ENCODE measurements around the gene BCL2L1.
"Not testable (repeated sequence)": the region's sequence is repeated elsewhere in the genome, so short reads cannot be mapped to it uniquely, and the experiment has no call there.

The BCL2L1 gene

GRCh38 chr20:31722257-31723068, at the start of gene BCL2L1:
BCL2L1 (minus strand) TSS chr20:31722868; CDS start chr20:31722218, 650 bp downstream.
- peaks cover 11 to 27% of the 10 kb centered on the region in 2 donors for H3K4me1 Mint-ChIP-seq
- H3K27ac Mint-ChIP-seq: peak within 1 kb of the TSS; percentile 98
- DNase-seq: peak; percentile 74
- H3K4me3 Mint-ChIP-seq: peak within 1 kb of the TSS; percentile 91 to 97
- peaks cover 50 to 52% of the 10 kb centered on the region in 2 donors for H3K36me3 Mint-ChIP-seq
- peak; percentile 39 to 49 for ATAC-seq (replicated peaks)
- no peaks in the 10 kb centered on the region for H3K27me3 Mint-ChIP-seq
- no peaks in the 10 kb centered on the region for H3K9me3 Mint-ChIP-seq

GRCh38 chr20:31770243-31770642, 47.6 kb upstream of the BCL2L1 start:
- no peaks in the 10 kb centered on the region for H3K36me3 Mint-ChIP-seq
- no peak for ATAC-seq (replicated peaks)
- no peaks in the 10 kb centered on the region for H3K4me1 Mint-ChIP-seq
- no peak for DNase-seq
- H3K4me3 Mint-ChIP-seq: no peak overlapping the region
- H3K9me3 Mint-ChIP-seq: no peaks in the 10 kb centered on the region
- no peak overlapping the region for H3K27ac Mint-ChIP-seq
- H3K27me3 Mint-ChIP-seq: no peaks in the 10 kb centered on the region

- H3K9me3 Mint-ChIP-seq: no peaks in the 10 kb centered on the region
- H3K27me3 Mint-ChIP-seq: no peaks in the 10 kb centered on the region
- no peaks in the 10 kb centered on the region for H3K4me1 Mint-ChIP-seq
- H3K36me3 Mint-ChIP-seq: no peaks in the 10 kb centered on the region
- ATAC-seq (replicated peaks): no peak
- H3K4me3 Mint-ChIP-seq: no peak overlapping the region
- no peak for DNase-seq
- no peak overlapping the region for H3K27ac Mint-ChIP-seq
These were observed 47.0 kb upstream of the BCL2L1 start for GRCh38 chr20:31769681-31770080.

- no peaks in the 10 kb centered on the region for H3K4me1 Mint-ChIP-seq
- no peaks in the 10 kb centered on the region for H3K27me3 Mint-ChIP-seq
- no peaks in the 10 kb centered on the region for H3K36me3 Mint-ChIP-seq
- H3K4me3 Mint-ChIP-seq: no peak overlapping the region
- no peaks in the 10 kb centered on the region for H3K9me3 Mint-ChIP-seq
- ATAC-seq (replicated peaks) (no peak), DNase-seq (no peak)
- no peak overlapping the region for H3K27ac Mint-ChIP-seq
These were observed 45.1 kb upstream of the BCL2L1 start for GRCh38 chr20:31767805-31768204.

GRCh38 chr20:31764641-31765305, 42.1 kb upstream of the BCL2L1 start:
- H3K36me3 Mint-ChIP-seq: no peaks in the 10 kb centered on the region
- H3K27me3 Mint-ChIP-seq: no peaks in the 10 kb centered on the region
- no peak overlapping the region for H3K27ac Mint-ChIP-seq
- H3K9me3 Mint-ChIP-seq: no peaks in the 10 kb centered on the region
- no peak for ATAC-seq (replicated peaks)
- H3K4me3 Mint-ChIP-seq: no peak overlapping the region
- DNase-seq: no peak
- H3K4me1 Mint-ChIP-seq: no peaks in the 10 kb centered on the region

- H3K27me3 Mint-ChIP-seq: no peaks in the 10 kb centered on the region
- no peak overlapping the region for H3K27ac Mint-ChIP-seq
- no peak overlapping the region for H3K4me3 Mint-ChIP-seq
- no peaks in the 10 kb centered on the region for H3K9me3 Mint-ChIP-seq
- no peaks in the 10 kb centered on the region for H3K4me1 Mint-ChIP-seq
- no peaks in the 10 kb centered on the region for H3K36me3 Mint-ChIP-seq
- no peak for ATAC-seq (replicated peaks)
- no peak for DNase-seq
These were observed 38.0 kb upstream of the BCL2L1 start for GRCh38 chr20:31760519-31761240.

- Mint-ChIP-seq H3K27ac (no peak overlapping the region), H3K27me3 (no peaks in the 10 kb centered on the region), H3K4me3 (no peak overlapping the region), H3K9me3 (no peaks in the 10 kb centered on the region), H3K4me1 (no peaks in the 10 kb centered on the region), H3K36me3 (no peaks in the 10 kb centered on the region)
- DNase-seq: no peak
- no peak for ATAC-seq (replicated peaks)
These were observed 37.3 kb upstream of the BCL2L1 start for GRCh38 chr20:31759836-31760518.

- no peaks in the 10 kb centered on the region for H3K9me3 Mint-ChIP-seq
- no peak for DNase-seq
- H3K36me3 Mint-ChIP-seq: no peaks in the 10 kb centered on the region
- no peaks in the 10 kb centered on the region for H3K27me3 Mint-ChIP-seq
- no peaks in the 10 kb centered on the region for H3K4me1 Mint-ChIP-seq
- ATAC-seq (replicated peaks): no peak
- no peak overlapping the region for H3K4me3 Mint-ChIP-seq
- H3K27ac Mint-ChIP-seq: no peak overlapping the region
These were observed 36.3 kb upstream of the BCL2L1 start for GRCh38 chr20:31758991-31759390.

- DNase-seq: no peak
- no peaks in the 10 kb centered on the region for H3K36me3 Mint-ChIP-seq
- H3K27me3 Mint-ChIP-seq: no peaks in the 10 kb centered on the region
- H3K9me3 Mint-ChIP-seq: no peaks in the 10 kb centered on the region
- H3K27ac Mint-ChIP-seq: no peak overlapping the region
- ATAC-seq (replicated peaks): no peak
- H3K4me1 Mint-ChIP-seq: no peaks in the 10 kb centered on the region
- no peak overlapping the region for H3K4me3 Mint-ChIP-seq
These were observed 35.9 kb upstream of the BCL2L1 start for GRCh38 chr20:31758521-31758920.

GRCh38 chr20:31757254-31757653, 34.6 kb upstream of the BCL2L1 start:
- H3K27me3 Mint-ChIP-seq: no peaks in the 10 kb centered on the region
- H3K9me3 Mint-ChIP-seq: no peaks in the 10 kb centered on the region
- no peaks in the 10 kb centered on the region for H3K4me1 Mint-ChIP-seq
- no peak overlapping the region for H3K4me3 Mint-ChIP-seq
- no peak overlapping the region for H3K27ac Mint-ChIP-seq
- DNase-seq (no peak), ATAC-seq (replicated peaks) (no peak)
- no peaks in the 10 kb centered on the region for H3K36me3 Mint-ChIP-seq

GRCh38 chr20:31751126-31751525, 28.5 kb upstream of the BCL2L1 start:
- Mint-ChIP-seq H3K27me3 (no peaks in the 10 kb centered on the region), H3K36me3 (no peaks in the 10 kb centered on the region), H3K4me1 (peaks cover 0 to 2% of the 10 kb centered on the region in 2 donors), H3K27ac (no peak overlapping the region), H3K9me3 (no peaks in the 10 kb centered on the region), H3K4me3 (no peak overlapping the region)
- DNase-seq: no peak
- no peak for ATAC-seq (replicated peaks)

GRCh38 chr20:31749223-31749622, 26.6 kb upstream of the BCL2L1 start:
- no peak for DNase-seq
- no peaks in the 10 kb centered on the region for H3K27me3 Mint-ChIP-seq
- H3K4me3 Mint-ChIP-seq: no peak overlapping the region
- no peaks in the 10 kb centered on the region for H3K9me3 Mint-ChIP-seq
- no peaks in the 10 kb centered on the region for H3K36me3 Mint-ChIP-seq
- ATAC-seq (replicated peaks): no peak
- no peak overlapping the region for H3K27ac Mint-ChIP-seq
- peaks cover 0 to 2% of the 10 kb centered on the region in 2 donors for H3K4me1 Mint-ChIP-seq

GRCh38 chr20:31747640-31748039, 25.0 kb upstream of the BCL2L1 start:
- DNase-seq (no peak), ATAC-seq (replicated peaks) (no peak)
- Mint-ChIP-seq H3K27ac (no peak overlapping the region), H3K27me3 (no peaks in the 10 kb centered on the region), H3K36me3 (no peaks in the 10 kb centered on the region), H3K4me3 (no peak overlapping the region), H3K9me3 (no peaks in the 10 kb centered on the region), H3K4me1 (peaks cover 0 to 2% of the 10 kb centered on the region in 2 donors)

GRCh38 chr20:31747028-31747427, 24.4 kb upstream of the BCL2L1 start:
- ATAC-seq (replicated peaks); H3K36me3 Mint-ChIP-seq; H3K9me3 Mint-ChIP-seq; H3K27ac Mint-ChIP-seq; DNase-seq; H3K27me3 Mint-ChIP-seq; H3K4me1 Mint-ChIP-seq; H3K4me3 Mint-ChIP-seq: not testable (repeated sequence)

All from stimulated activated naive B cell treated with anti-CD40 and anti-IgM and Interleukin-4, amounts not matched to agents 10 μg/mL and 1 μg/mL and 100 μg/mL, for 72 hours (primary cell).